ENCODE data around the gene FOXD1. TPM values are rescaled to one million over a fixed set of nuclear protein-coding genes. Genes with fewer than 3 reads are reported as not detected.

The FOXD1 gene
- total RNA-seq, 4 donors from 2014 or later: not detected

GRCh38 chr5:73405691-73406090, 42.9 kb downstream of the FOXD1 start:
- intact Hi-C loops (cut with DNase I; ENCODE audit: low total_unique reads): no loop called here
- TF ChIP-seq EP300 (IDR thresholded peaks at IDR 0.05; ENCODE audit: low read depth) (no peak), POLR2AphosphoS5 (IDR thresholded peaks at IDR 0.05) (no peak), CTCF (IDR thresholded peaks at IDR 0.05) (no peak), POLR2A (IDR thresholded peaks at IDR 0.05) (no peak)
- 17 to 38% methylated on average over 1 of the region's 1 CpG for WGBS, 2 donors (ENCODE audit: low coverage in 1 of 2)
- DNase-seq: no peak
- H3K4me1 ChIP-seq: no peaks in the 10 kb centered on the region
- H3K36me3 ChIP-seq: no peaks in the 10 kb centered on the region
- in situ Hi-C loops (cut with MboI; ENCODE audit: low pct_ligation_motif_present in 1 of 4, low pct_unique_long_range_greater_than_20kb in 1 of 4, low sequenced_read_pairs in 3 of 4): no loop called here
- H3K27me3 ChIP-seq: no peaks in the 10 kb centered on the region
- no peaks in the 10 kb centered on the region for H3K9me3 ChIP-seq
- H3K4me3 ChIP-seq: no peak overlapping the region
- H3K27ac ChIP-seq: no peak overlapping the region

- intact Hi-C loops (cut with DNase I; ENCODE audit: low total_unique reads): no loop called here
- Histone ChIP-seq H3K4me3 (no peak overlapping the region), H3K4me1 (no peaks in the 10 kb centered on the region), H3K27ac (no peak overlapping the region), H3K36me3 (no peaks in the 10 kb centered on the region), H3K9me3 (no peaks in the 10 kb centered on the region), H3K27me3 (peaks cover 3% of the 10 kb centered on the region)
- in situ Hi-C loops (cut with MboI; ENCODE audit: low pct_ligation_motif_present in 1 of 4, low pct_unique_long_range_greater_than_20kb in 1 of 4, low sequenced_read_pairs in 3 of 4): no loop called here
- no peak for DNase-seq
- TF ChIP-seq CTCF (IDR thresholded peaks at IDR 0.05): no peak
- no peak for TF ChIP-seq POLR2A (IDR thresholded peaks at IDR 0.05)
- no peak for TF ChIP-seq POLR2AphosphoS5 (IDR thresholded peaks at IDR 0.05)
- TF ChIP-seq EP300 (IDR thresholded peaks at IDR 0.05; ENCODE audit: low read depth): no peak
These were observed 48.8 kb downstream of the FOXD1 start for GRCh38 chr5:73399775-73400174.

Other genes with a start within 250 kb of the FOXD1 start
- 100 to 1,000 TPM; 312 to 416 (median 396) TPM for gene BTF3, start 49.7 kb upstream of the FOXD1 start, total RNA-seq
- gene ANKRA2, start 116.9 kb upstream of the FOXD1 start, total RNA-seq: 10 to 100 TPM; 17.6 to 50.9 (median 22.2) TPM
- gene UTP15, start 117.0 kb upstream of the FOXD1 start, total RNA-seq: 10 to 100 TPM in 3 of 4 donors, 1 to 10 TPM in 1; 6.7 to 69.3 (median 23.3) TPM
- 10 to 100 TPM in 3 of 4 donors, 1 to 10 TPM in 1; 9.8 to 18.7 (median 18.6) TPM for gene ARHGEF28, start 177.4 kb upstream of the FOXD1 start, total RNA-seq